Spleen (tissue), 11 donors: ENCODE results near the gene TRAF3IP3. TPM values are rescaled to one million over a fixed set of nuclear protein-coding genes. Genes with fewer than 3 reads are reported as not detected.

Experiments used
- DNase-seq: peaks from one replicate; pipeline ENCODE4 v3.0.0-alpha.2; 2020
- H3K27ac ChIP-seq, 8 donors: fragments of 200-600 bp; sonication (generic) in 7 of 8; 1 replicate in 4 of 8; 2 replicates in 4 of 8; pipeline versions ENCODE4 v1.5.0 to v1.8.0; 2016 to 2021; ENCODE audit warnings: inconsistent platforms in 4 of 8, mild to moderate bottlenecking in 4 of 8, moderate library complexity in 1 of 8
- H3K27me3 ChIP-seq, 7 donors: fragments of 200-600 bp; sonication (generic) in 6 of 7; replicated peaks in 1 of 7; 1 replicate in 4 of 7; 2 replicates in 3 of 7; pipeline versions ENCODE4 v1.5.0 to v1.8.0; 2016 to 2021; ENCODE audit warnings: inconsistent platforms in 3 of 7, mild to moderate bottlenecking in 1 of 7
- H3K36me3 ChIP-seq, 6 donors: fragments of 200-600 bp; sonication (generic) in 5 of 6; 1 replicate in 4 of 6; 2 replicates in 2 of 6; pipeline versions ENCODE4 v1.5.0 to v1.8.0; 2016 to 2021; ENCODE audit warnings: inconsistent platforms in 2 of 6
- H3K4me1 ChIP-seq, 6 donors: fragments of 200-600 bp; sonication (generic) in 5 of 6; 1 replicate in 3 of 6; 2 replicates in 3 of 6; pipeline versions ENCODE4 v1.5.0 to v1.8.0; 2016 to 2021; ENCODE audit warnings: inconsistent platforms in 3 of 6
- H3K4me3 ChIP-seq, 8 donors: fragments of 200-600 bp; sonication (generic) in 7 of 8; 1 replicate in 4 of 8; 2 replicates in 4 of 8; pipeline versions ENCODE4 v1.5.0 to v1.8.0; 2016 to 2021; ENCODE audit warnings: inconsistent platforms in 4 of 8, mild to moderate bottlenecking in 4 of 8, moderate library complexity in 2 of 8
- H3K9me3 ChIP-seq, 8 donors: fragments of 200-600 bp; sonication (generic) in 7 of 8; 1 replicate in 4 of 8; 2 replicates in 4 of 8; pipeline versions ENCODE4 v1.5.0 to v1.8.0; 2016 to 2021; ENCODE audit warnings: inconsistent platforms in 4 of 8
- CTCF ChIP-seq, 11 experiments: fragments of 200-600 bp in 7 of 11; fragments of 450-650 bp in 4 of 11; sonication (generic) in 4 of 11; IDR thresholded peaks in 8 of 11; conservative IDR thresholded peaks in 3 of 11; 1 replicate in 7 of 11; 2 replicates in 4 of 11; pipeline versions ENCODE4 v1.4.0 to v1.8.0; 2016 to 2021; ENCODE audit warnings: antibody characterized with exemption in 11 of 11, inconsistent platforms in 4 of 11, mild to moderate bottlenecking in 1 of 11
- POLR2A ChIP-seq, 3 donors: fragments of 450-650 bp; IDR thresholded peaks; one replicate each; pipeline ENCODE4 v1.5.1; 2017; ENCODE audit warnings: antibody characterized with exemption in 3 of 3, mild to moderate bottlenecking in 1 of 3
- POLR2AphosphoS5 ChIP-seq, 3 donors: sonication (generic); formaldehyde crosslinking; IDR thresholded peaks; one replicate each; pipeline ENCODE4 v1.5.1; 2017; ENCODE audit warnings: antibody characterized with exemption in 3 of 3
- WGBS, 5 donors: extraction: QIAGEN DNeasy Blood & Tissue Kit in 3 of 5; methylation state at CpG; one replicate each; pipeline versions ENCODE4 v1.1.5 to v1.1.7; 2013 to 2018; 5-methylcytosine and 5-hydroxymethylcytosine counted together
- intact Hi-C: fragments of 100-400 bp; cut with DNase I; formaldehyde crosslinking; loops from one replicate; pipeline ENCODE4 v1.15.0; 2023; ENCODE audit warnings: low total_unique reads
- polyA plus RNA-seq, 3 donors: library from polyadenylated mRNA; stranded (reverse); fragments of 200-250 nt; gene quantifications; one replicate each; pipeline ENCODE4 v1.2.1, GENCODE V29; 2013
- total RNA-seq, 7 donors: library from RNA; depleted of rRNA in 3 of 7; stranded (reverse); fragments of >200 nt in 3 of 7; fragmentation: NEBNext Ultra II Directional in 4 of 7; extraction: Animal tissue kit (Norgen Biotek cat#: 25700) in 4 of 7; gene quantifications; one replicate each; pipeline versions ENCODE4 v1.1.0 to v1.2.1, GENCODE V29; 2016 to 2021
- donor health status: healthy with polysubstance abuse.
- donor health status: DM: no; HTN: no; CAD: no; lungs with moderate emphysema.
- donor health status: DM: no; HTN: no; CAD: no.
- donor health status: Bipolar disorder and iron deficiency.
- donor health status: healthy.
- donor health status: DM: no; HTN: no; CAD: no.
- donor health status: DM: yes; HTN: yes; CAD: no.

The TRAF3IP3 gene
- total and polyA plus RNA-seq, 10 donors = 95.4 to 189 (median 108) TPM

GRCh38 chr1:209777587-209777986, 21.7 kb downstream of the TRAF3IP3 start:
- DNase-seq = no peak
- peaks cover 9 to 47% (median 30%) of the 10 kb centered on the region in 6 donors for H3K4me1 ChIP-seq
- no peaks in the 10 kb centered on the region for H3K9me3 ChIP-seq
- WGBS, 5 donors = 82 to 92% (median 90%) methylated on average over 2 of the region's 2 CpGs
- intact Hi-C loops = no loop called here
- TF ChIP-seq CTCF (IDR thresholded peaks at IDR 0.05 in 8 of 11, conservative IDR thresholded peaks at IDR 0.05 in 3 of 11) (no peak), POLR2AphosphoS5 (IDR thresholded peaks at IDR 0.05) (peak in 1 of 3 donors; percentile 10), POLR2A (IDR thresholded peaks at IDR 0.05) (no peak)
- H3K4me3 ChIP-seq = no peak overlapping the region
- peak overlapping the region in 1 of 8 donors; percentile 23 for H3K27ac ChIP-seq
- H3K36me3 ChIP-seq = peaks cover 6 to 99% (median 53%) of the 10 kb centered on the region in 6 donors
- H3K27me3 ChIP-seq = no peaks in the 10 kb centered on the region

- no peaks in the 10 kb centered on the region for H3K9me3 ChIP-seq
- WGBS, 5 donors = 93 to 100% (median 96%) methylated on average over 1 of the region's 1 CpG
Observed at GRCh38 chr1:209778102-209778501, 22.2 kb downstream of the TRAF3IP3 start.

GRCh38 chr1:209780268-209780667, 24.4 kb downstream of the TRAF3IP3 start:
- intact Hi-C loops = no loop called here

More at GRCh38 chr1:209778102-209778501, 22.2 kb downstream of the TRAF3IP3 start:
- peaks cover 6 to 99% (median 49%) of the 10 kb centered on the region in 6 donors for H3K36me3 ChIP-seq
- H3K27ac ChIP-seq = peak overlapping the region in 1 of 8 donors; percentile 23
- H3K4me3 ChIP-seq = no peak overlapping the region
- no peak for TF ChIP-seq POLR2AphosphoS5 (IDR thresholded peaks at IDR 0.05)
- no peak for TF ChIP-seq CTCF (IDR thresholded peaks at IDR 0.05 in 8 of 11, conservative IDR thresholded peaks at IDR 0.05 in 3 of 11)
- no peak for TF ChIP-seq POLR2A (IDR thresholded peaks at IDR 0.05)
- no peak for DNase-seq
- H3K27me3 ChIP-seq = no peaks in the 10 kb centered on the region
- H3K4me1 ChIP-seq = peaks cover 10 to 47% (median 32%) of the 10 kb centered on the region in 6 donors
- intact Hi-C loops = no loop called here

GRCh38 chr1:209783386-209783785, 27.5 kb downstream of the TRAF3IP3 start:
- 77 to 85% (median 78%) methylated on average over 6 of the region's 6 CpGs for WGBS, 5 donors
- Histone ChIP-seq H3K4me1 (peaks cover 8 to 32% (median 16%) of the 10 kb centered on the region in 6 donors), H3K4me3 (peak overlapping the region in 3 of 8 donors; percentile 57 to 79 (median 59)), H3K27ac (peak overlapping the region in 3 of 8 donors; percentile 88 to 95 (median 89)), H3K36me3 (peaks cover 4 to 51% (median 15%) of the 10 kb centered on the region in 6 donors), H3K27me3 (peaks cover 0 to 2% (median 0%) of the 10 kb centered on the region in 7 donors), H3K9me3 (peaks cover 0 to 4% (median 0%) of the 10 kb centered on the region in 8 donors)
- intact Hi-C loops = no loop called here
- DNase-seq = no peak
- TF ChIP-seq POLR2AphosphoS5 (IDR thresholded peaks at IDR 0.05) (peak; percentile 40 to 57 (median 47)), CTCF (IDR thresholded peaks at IDR 0.05 in 8 of 11, conservative IDR thresholded peaks at IDR 0.05 in 3 of 11) (no peak)

More at GRCh38 chr1:209780268-209780667, 24.4 kb downstream of the TRAF3IP3 start:
- peaks cover 10 to 43% (median 25%) of the 10 kb centered on the region in 6 donors for H3K4me1 ChIP-seq
- DNase-seq = no peak
- peaks cover 6 to 82% (median 43%) of the 10 kb centered on the region in 6 donors for H3K36me3 ChIP-seq
- H3K27me3 ChIP-seq = no peaks in the 10 kb centered on the region
- peak overlapping the region in 1 of 8 donors; percentile 7 for H3K27ac ChIP-seq
- TF ChIP-seq POLR2A (IDR thresholded peaks at IDR 0.05) (no peak), POLR2AphosphoS5 (IDR thresholded peaks at IDR 0.05) (peak in 1 of 3 donors; percentile 48)
- peaks cover 0 to 4% (median 0%) of the 10 kb centered on the region in 8 donors for H3K9me3 ChIP-seq
- no peak overlapping the region for H3K4me3 ChIP-seq
- WGBS, 5 donors = 82 to 95% (median 92%) methylated on average over 4 of the region's 4 CpGs
